Mesendoderm (in vitro differentiated cells): ENCODE measurements around the gene CD9.

Experiments
- DNase-seq: peaks from one replicate; pipeline ENCODE4 v3.0.0; 2013
- H2AK5ac ChIP-seq: 2 replicates; pipeline ENCODE4 v1.6.1; 2013; ENCODE audit warnings: low read length, inconsistent platforms
- H2BK120ac ChIP-seq: 2 replicates; pipeline ENCODE4 v1.6.1; 2013; ENCODE audit warnings: low read depth, mild to moderate bottlenecking, low read length, moderate library complexity, mixed read lengths
- H2BK15ac ChIP-seq: replicated peaks from 2 replicates; pipeline ENCODE4 v1.6.1; 2013; ENCODE audit warnings: low read depth, mild to moderate bottlenecking, moderate library complexity
- H2BK5ac ChIP-seq: 2 replicates; pipeline ENCODE4 v1.6.1; 2013; ENCODE audit warnings: low read length, inconsistent platforms
- H3K18ac ChIP-seq: 2 replicates; pipeline ENCODE4 v1.6.1; 2013; ENCODE audit warnings: mild to moderate bottlenecking, low read length, mixed read lengths
- H3K23ac ChIP-seq: one replicate; pipeline ENCODE4 v1.6.1; 2013; ENCODE audit warnings: low read length
- H3K27ac ChIP-seq: 2 replicates; pipeline ENCODE4 v1.5.1; 2013; ENCODE audit warnings: low read depth, mild to moderate bottlenecking, inconsistent platforms, low read length, moderate library complexity
- H3K27me3 ChIP-seq: 2 replicates; pipeline ENCODE4 v1.6.1; 2013; ENCODE audit warnings: low read length, control low read depth, mild to moderate bottlenecking, inconsistent platforms; ENCODE audit not compliant: insufficient read depth, poor library complexity
- H3K36me3 ChIP-seq: 2 replicates; pipeline ENCODE4 v1.6.1; 2013; ENCODE audit warnings: low read length, inconsistent platforms; ENCODE audit not compliant: control insufficient read depth, insufficient read depth
- H3K4ac ChIP-seq: one replicate; pipeline ENCODE4 v1.6.1; 2013; ENCODE audit warnings: low read depth, mild to moderate bottlenecking, low read length, moderate library complexity
- H3K4me1 ChIP-seq: 2 replicates; pipeline ENCODE4 v1.6.1; 2013; ENCODE audit warnings: low read depth, low read length, inconsistent platforms; ENCODE audit not compliant: control insufficient read depth
- H3K4me2 ChIP-seq: 2 replicates; pipeline ENCODE4 v1.6.1; 2013; ENCODE audit warnings: low read length
- H3K4me3 ChIP-seq: 2 replicates; pipeline ENCODE4 v1.5.1; 2013; ENCODE audit warnings: mild to moderate bottlenecking, low read length
- H3K56ac ChIP-seq: one replicate; pipeline ENCODE4 v1.6.1; 2013; ENCODE audit warnings: low read length
- H3K79me1 ChIP-seq: 2 replicates; pipeline ENCODE4 v1.6.1; 2013; ENCODE audit warnings: low read length, inconsistent platforms
- H3K79me2 ChIP-seq: 2 replicates; pipeline ENCODE4 v1.6.1; 2013; ENCODE audit warnings: mild to moderate bottlenecking, low read length; ENCODE audit not compliant: control insufficient read depth, insufficient read depth
- H3K9ac ChIP-seq: 2 replicates; pipeline ENCODE4 v1.6.1; 2013; ENCODE audit warnings: low read length, inconsistent platforms
- H4K5ac ChIP-seq: one replicate; pipeline ENCODE4 v1.6.1; 2013; ENCODE audit warnings: low read length
- H4K8ac ChIP-seq: one replicate; pipeline ENCODE4 v1.6.1; 2013; ENCODE audit warnings: low read depth, mild to moderate bottlenecking, control low read depth, low read length, moderate library complexity
- WGBS: extraction: QIAGEN DNeasy Blood & Tissue Kit; methylation state at CpG from one replicate; pipeline ENCODE4 v1.1.7; 2013; ENCODE audit warnings: low lambda C conversion rate, missing lambda C conversion rate; ENCODE audit not compliant: insufficient coverage; ENCODE audit errors: extremely low coverage; 5-methylcytosine and 5-hydroxymethylcytosine counted together

CD9 gene

DNA sequence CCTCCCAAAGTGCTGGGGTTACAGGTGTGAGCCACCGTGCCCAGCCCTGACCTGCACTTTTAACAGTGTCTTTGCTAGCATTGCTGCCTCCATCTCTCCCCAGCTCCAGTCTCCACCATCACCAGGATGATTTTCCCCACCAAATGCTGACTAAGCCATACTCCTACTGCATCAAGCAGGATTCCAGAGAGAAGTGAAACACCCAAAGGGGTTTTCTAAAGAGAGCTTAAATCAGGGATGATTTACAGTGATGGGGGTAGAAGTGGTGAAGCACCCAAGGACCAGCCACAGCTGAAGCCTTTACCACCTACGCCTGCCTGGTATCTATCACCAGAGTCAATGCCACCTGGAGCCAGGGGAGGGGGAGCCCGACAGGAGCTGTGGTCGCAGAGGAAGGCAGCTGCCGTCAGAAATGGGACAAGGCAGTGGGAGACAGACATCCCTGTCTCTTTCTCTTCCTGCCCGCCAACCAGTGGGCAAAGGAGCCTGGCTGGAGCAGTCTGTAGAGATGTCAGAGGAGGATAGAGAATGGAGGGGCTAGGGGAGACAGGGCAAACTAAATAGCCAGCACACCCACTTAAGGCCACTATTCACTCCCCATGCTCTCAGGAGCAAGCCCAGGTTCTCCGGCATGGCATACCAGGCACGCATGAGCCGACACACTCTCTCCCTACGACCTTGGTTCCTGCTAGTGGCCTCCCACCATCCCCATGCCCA, 22.4 kb upstream of the CD9 start:
- peak overlapping the region; percentile 97 for H2AK5ac ChIP-seq
- H3K4me2 ChIP-seq: no peak overlapping the region
- H4K5ac ChIP-seq: no peak overlapping the region
- H4K8ac ChIP-seq: no peak overlapping the region
- no peaks in the 10 kb centered on the region for H3K79me2 ChIP-seq
- no peak overlapping the region for H3K4me3 ChIP-seq
- DNase-seq: no peak
- no peak overlapping the region for H3K27ac ChIP-seq
- H3K27me3 ChIP-seq: no peaks in the 10 kb centered on the region
- H3K4me1 ChIP-seq: peaks cover 6% of the 10 kb centered on the region
- H3K36me3 ChIP-seq: no peaks in the 10 kb centered on the region
- H3K23ac ChIP-seq: peak overlapping the region; percentile 89
- no peak overlapping the region for H3K4ac ChIP-seq
- H3K56ac ChIP-seq: peak overlapping the region; percentile 28
- H2BK5ac ChIP-seq: peak overlapping the region; percentile 47
- no CpG with 5 or more reads among the region's 10 CpGs for WGBS
- no peak overlapping the region for H2BK15ac ChIP-seq
- H2BK120ac ChIP-seq: no peak overlapping the region
- H3K18ac ChIP-seq: no peak overlapping the region
- H3K9ac ChIP-seq: no peak overlapping the region
- no peaks in the 10 kb centered on the region for H3K79me1 ChIP-seq

DNA sequence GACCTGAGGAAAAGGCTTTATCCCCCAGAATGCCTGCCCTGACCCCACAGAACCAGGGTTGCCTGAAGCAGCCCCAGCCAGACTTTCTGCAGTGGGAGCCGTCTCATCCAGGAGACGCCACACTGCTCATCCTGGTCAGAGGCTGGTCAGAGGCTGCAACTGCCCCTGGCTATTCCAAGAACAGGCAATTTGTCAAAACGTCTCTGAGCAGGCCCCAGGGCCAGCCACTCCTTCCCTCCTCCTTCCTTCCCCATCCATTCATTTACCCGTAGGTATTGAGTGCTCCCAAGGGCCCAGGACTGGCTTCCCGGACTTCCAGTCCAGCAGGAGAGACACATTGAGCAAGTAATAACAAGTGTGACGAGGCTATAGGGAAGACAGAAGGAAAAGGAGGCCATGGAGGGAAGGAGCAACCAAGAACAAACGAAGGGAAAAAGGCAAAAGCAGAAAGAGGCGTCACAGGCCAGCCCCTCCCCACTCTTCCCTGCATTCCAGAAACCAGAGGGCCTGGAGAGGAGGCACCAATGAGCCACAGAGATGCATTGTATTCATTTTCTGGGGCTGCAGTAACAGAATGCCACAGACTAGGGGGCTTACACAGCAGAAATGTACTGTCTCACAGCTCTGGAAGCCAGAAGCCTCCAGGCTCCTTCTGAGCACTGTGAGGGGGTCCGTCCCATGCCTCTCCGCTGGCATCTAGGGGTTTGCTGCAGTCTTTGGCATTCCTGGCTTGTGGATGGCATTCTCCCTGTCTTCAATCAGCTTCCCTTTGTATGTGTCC, 21.0 kb upstream of the CD9 start:
- no CpG with 5 or more reads among the region's 10 CpGs for WGBS
- Histone ChIP-seq H3K27ac (peak overlapping the region; percentile 8), H3K4me2 (peak overlapping the region; percentile 8), H3K4me3 (no peak overlapping the region), H3K36me3 (no peaks in the 10 kb centered on the region), H3K23ac (peak overlapping the region; percentile 9), H3K4ac (no peak overlapping the region), H2BK15ac (no peak overlapping the region), H2BK120ac (no peak overlapping the region), H3K79me1 (no peaks in the 10 kb centered on the region), H3K56ac (peak overlapping the region; percentile 78), H3K18ac (no peak overlapping the region), H3K27me3 (no peaks in the 10 kb centered on the region), H2BK5ac (peak overlapping the region; percentile 73), H4K8ac (no peak overlapping the region), H4K5ac (peak overlapping the region; percentile 91), H2AK5ac (peak overlapping the region; percentile 78), H3K9ac (peak overlapping the region; percentile 55), H3K4me1 (peaks cover 6% of the 10 kb centered on the region), H3K79me2 (no peaks in the 10 kb centered on the region)
- DNase-seq: peak; percentile 98

DNA sequence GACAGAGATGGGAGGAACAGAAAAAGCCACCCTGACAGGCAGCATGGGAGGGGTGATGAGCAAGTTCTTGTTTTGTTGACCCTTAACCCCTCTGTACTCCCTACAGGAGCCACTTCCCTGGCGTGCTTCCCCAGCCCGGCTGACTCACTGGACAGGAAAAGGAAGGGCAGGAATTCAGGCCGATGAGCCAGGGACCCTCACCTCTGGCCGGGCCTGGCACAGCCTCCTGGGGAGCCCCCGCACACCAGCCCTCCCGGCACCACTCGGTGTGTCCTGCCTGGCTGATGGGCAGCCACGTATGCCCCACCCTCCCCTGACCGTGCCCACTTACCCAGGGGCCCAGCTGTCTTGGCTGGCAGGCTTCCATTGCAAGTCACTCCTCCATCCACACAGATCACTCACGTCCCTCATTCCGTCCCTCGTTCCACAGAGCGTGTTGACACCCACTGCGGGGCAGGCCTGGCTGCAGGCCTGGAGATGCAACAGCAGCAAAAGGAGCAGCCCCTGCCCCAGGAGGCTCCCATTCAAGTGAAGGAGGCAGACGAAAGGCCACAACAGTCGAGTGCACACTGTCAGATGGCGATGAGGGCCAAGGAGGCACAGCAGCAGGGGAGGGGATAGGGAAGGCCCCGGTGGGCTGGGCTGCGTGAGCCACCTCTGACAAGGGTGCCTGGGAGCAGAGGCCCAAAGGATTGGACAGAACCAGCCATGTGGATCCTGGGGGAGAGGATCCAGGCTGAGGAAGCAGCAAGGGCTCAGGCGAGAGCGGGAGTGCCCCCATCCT, 19.7 kb upstream of the CD9 start:
- Histone ChIP-seq H3K27ac (no peak overlapping the region), H2BK120ac (no peak overlapping the region), H2AK5ac (peak overlapping the region; percentile 18), H3K23ac (no peak overlapping the region), H3K27me3 (no peaks in the 10 kb centered on the region), H2BK5ac (peak overlapping the region; percentile 14), H3K79me1 (no peaks in the 10 kb centered on the region), H3K4me3 (no peak overlapping the region), H3K4me1 (peaks cover 6% of the 10 kb centered on the region), H3K79me2 (no peaks in the 10 kb centered on the region), H2BK15ac (no peak overlapping the region), H3K18ac (no peak overlapping the region), H3K56ac (peak overlapping the region; percentile 76), H3K36me3 (no peaks in the 10 kb centered on the region), H3K4ac (no peak overlapping the region), H3K4me2 (no peak overlapping the region), H4K8ac (no peak overlapping the region), H3K9ac (no peak overlapping the region), H4K5ac (no peak overlapping the region)
- no CpG with 5 or more reads among the region's 21 CpGs for WGBS
- no peak for DNase-seq

- no CpG with 5 or more reads among the region's 1 CpG for WGBS
- H2AK5ac ChIP-seq: no peak overlapping the region
- H2BK15ac ChIP-seq: no peak overlapping the region
- peaks cover 6% of the 10 kb centered on the region for H3K4me1 ChIP-seq
- H3K36me3 ChIP-seq: no peaks in the 10 kb centered on the region
- H2BK120ac ChIP-seq: no peak overlapping the region
- H2BK5ac ChIP-seq: no peak overlapping the region
- H3K27ac ChIP-seq: no peak overlapping the region
- no peaks in the 10 kb centered on the region for H3K79me1 ChIP-seq
- no peak for DNase-seq
- H4K5ac ChIP-seq: no peak overlapping the region
- H3K23ac ChIP-seq: no peak overlapping the region
- no peak overlapping the region for H3K9ac ChIP-seq
- H3K56ac ChIP-seq: no peak overlapping the region
- no peak overlapping the region for H3K4me2 ChIP-seq
- H4K8ac ChIP-seq: no peak overlapping the region
- H3K18ac ChIP-seq: no peak overlapping the region
- H3K4me3 ChIP-seq: no peak overlapping the region
- no peaks in the 10 kb centered on the region for H3K27me3 ChIP-seq
- no peak overlapping the region for H3K4ac ChIP-seq
- H3K79me2 ChIP-seq: no peaks in the 10 kb centered on the region
These were observed 19.0 kb upstream of the CD9 start for GRCh38 chr12:6181166-6181565.

GRCh38 chr12:6181583-6182278, 18.5 kb upstream of the CD9 start:
- no peak overlapping the region for H4K5ac ChIP-seq
- no peaks in the 10 kb centered on the region for H3K36me3 ChIP-seq
- no peak overlapping the region for H2BK120ac ChIP-seq
- no peak overlapping the region for H3K4ac ChIP-seq
- no peak for DNase-seq
- no peaks in the 10 kb centered on the region for H3K79me2 ChIP-seq
- no peak overlapping the region for H4K8ac ChIP-seq
- H3K56ac ChIP-seq: peak overlapping the region; percentile 50
- H2BK15ac ChIP-seq: no peak overlapping the region
- no peak overlapping the region for H3K18ac ChIP-seq
- H3K27ac ChIP-seq: no peak overlapping the region
- no peak overlapping the region for H3K4me2 ChIP-seq
- H3K23ac ChIP-seq: no peak overlapping the region
- WGBS: no CpG with 5 or more reads among the region's 17 CpGs
- H3K4me3 ChIP-seq: no peak overlapping the region
- peaks cover 6% of the 10 kb centered on the region for H3K4me1 ChIP-seq
- no peaks in the 10 kb centered on the region for H3K27me3 ChIP-seq
- no peaks in the 10 kb centered on the region for H3K79me1 ChIP-seq
- no peak overlapping the region for H3K9ac ChIP-seq
- H2AK5ac ChIP-seq: no peak overlapping the region
- peak overlapping the region; percentile 9 for H2BK5ac ChIP-seq
